Measurements from ENCODE around the gene U2AF2. TPM values are rescaled to one million over a fixed set of nuclear protein-coding genes. Genes with fewer than 3 reads are reported as not detected.

U2AF2 gene
- total and polyA plus RNA-seq, 9 of the 15 experiments (the other 6 are each of a cell fraction or from before 2014, with no cell fraction given), result 3.0 to 331 (median 157) TPM

DNA sequence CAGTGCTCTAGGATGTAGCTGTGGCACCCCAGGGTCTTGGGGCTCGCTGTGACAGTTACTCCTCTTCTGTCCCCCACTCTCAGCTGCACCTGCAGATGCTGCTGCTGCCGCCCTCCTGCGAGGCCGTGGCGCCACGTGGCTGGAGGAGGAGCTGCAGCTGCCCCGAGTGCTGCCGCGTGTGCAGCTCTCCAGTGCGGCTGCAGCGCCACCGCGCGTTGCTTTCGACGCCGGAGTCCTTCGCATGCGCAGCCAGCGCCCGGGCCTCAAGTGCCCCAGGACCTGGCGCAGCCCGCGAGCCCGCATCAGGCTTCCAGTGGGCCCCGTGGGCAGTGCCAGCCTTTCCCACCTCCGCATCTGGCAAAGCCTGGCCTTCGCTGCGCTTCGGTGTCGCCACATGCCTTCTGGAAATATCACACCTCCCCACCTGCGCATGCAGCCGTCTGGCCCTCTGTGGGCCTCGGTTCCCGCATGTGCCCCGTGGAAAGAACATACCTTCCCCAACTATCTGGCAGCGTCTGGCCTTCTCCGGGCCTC lies 14.7 kb upstream of the U2AF2 start (continued):
- TF ChIP-seq RREB1 (CRISPR knock-in tag; IDR thresholded peaks at IDR 0.05), result 0 out of 2 replicates have a peak, but pooled peaks have one; percentile 42
- TF ChIP-seq, protein P1, sequence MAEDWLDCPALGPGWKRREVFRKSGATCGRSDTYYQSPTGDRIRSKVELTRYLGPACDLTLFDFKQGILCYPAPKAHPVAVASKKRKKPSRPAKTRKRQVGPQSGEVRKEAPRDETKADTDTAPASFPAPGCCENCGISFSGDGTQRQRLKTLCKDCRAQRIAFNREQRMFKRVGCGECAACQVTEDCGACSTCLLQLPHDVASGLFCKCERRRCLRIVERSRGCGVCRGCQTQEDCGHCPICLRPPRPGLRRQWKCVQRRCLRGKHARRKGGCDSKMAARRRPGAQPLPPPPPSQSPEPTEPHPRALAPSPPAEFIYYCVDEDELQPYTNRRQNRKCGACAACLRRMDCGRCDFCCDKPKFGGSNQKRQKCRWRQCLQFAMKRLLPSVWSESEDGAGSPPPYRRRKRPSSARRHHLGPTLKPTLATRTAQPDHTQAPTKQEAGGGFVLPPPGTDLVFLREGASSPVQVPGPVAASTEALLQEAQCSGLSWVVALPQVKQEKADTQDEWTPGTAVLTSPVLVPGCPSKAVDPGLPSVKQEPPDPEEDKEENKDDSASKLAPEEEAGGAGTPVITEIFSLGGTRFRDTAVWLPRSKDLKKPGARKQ (CRISPR knock-in tag; IDR thresholded peaks at IDR 0.05), result peak; percentile 92
- peak; percentile 96 for TF ChIP-seq NR3C1 (CRISPR knock-in tag; IDR thresholded peaks at IDR 0.05)
- no peak for TF ChIP-seq FOXK2 (conservative IDR thresholded peaks at IDR 0.05 in 1 of 2, IDR thresholded peaks at IDR 0.05 in 1 of 2; ENCODE audit: low read depth in 2 of 2)
- no peak for TF ChIP-seq ZKSCAN3 (CRISPR knock-in tag; IDR thresholded peaks at IDR 0.05)
- peak; percentile 78 for TF ChIP-seq ZBTB17 (CRISPR knock-in tag; IDR thresholded peaks at IDR 0.05)
- peak; percentile 63 for TF ChIP-seq ASH1L (IDR thresholded peaks at IDR 0.05; ENCODE audit: borderline replicate concordance, low read depth, partially characterized antibody)
- no peak for TF ChIP-seq ATF1 (CRISPR knock-in tag; IDR thresholded peaks at IDR 0.05)
- peak; percentile 76 for TF ChIP-seq ATF1 (tag; IDR thresholded peaks at IDR 0.05)
- no peak for TF ChIP-seq MCM3 (IDR thresholded peaks at IDR 0.05)
- peak; percentile 71 for TF ChIP-seq ZNF121 (CRISPR knock-in tag; conservative IDR thresholded peaks at IDR 0.05)
- 0 out of 2 replicates have a peak, but pooled peaks have one; percentile 48 for TF ChIP-seq ZNF134 (CRISPR knock-in tag; conservative IDR thresholded peaks at IDR 0.05)
- peak; percentile 91 for TF ChIP-seq ZNF263 (CRISPR knock-in tag; IDR thresholded peaks at IDR 0.05; ENCODE audit: borderline replicate concordance)
- TF ChIP-seq, protein P2, sequence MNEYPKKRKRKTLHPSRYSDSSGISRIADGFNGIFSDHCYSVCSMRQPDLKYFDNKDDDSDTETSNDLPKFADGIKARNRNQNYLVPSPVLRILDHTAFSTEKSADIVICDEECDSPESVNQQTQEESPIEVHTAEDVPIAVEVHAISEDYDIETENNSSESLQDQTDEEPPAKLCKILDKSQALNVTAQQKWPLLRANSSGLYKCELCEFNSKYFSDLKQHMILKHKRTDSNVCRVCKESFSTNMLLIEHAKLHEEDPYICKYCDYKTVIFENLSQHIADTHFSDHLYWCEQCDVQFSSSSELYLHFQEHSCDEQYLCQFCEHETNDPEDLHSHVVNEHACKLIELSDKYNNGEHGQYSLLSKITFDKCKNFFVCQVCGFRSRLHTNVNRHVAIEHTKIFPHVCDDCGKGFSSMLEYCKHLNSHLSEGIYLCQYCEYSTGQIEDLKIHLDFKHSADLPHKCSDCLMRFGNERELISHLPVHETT (CRISPR knock-in tag; conservative IDR thresholded peaks at IDR 0.05 in 1 of 2, IDR thresholded peaks at IDR 0.05 in 1 of 2), result no peak
- TF ChIP-seq, protein P3, sequence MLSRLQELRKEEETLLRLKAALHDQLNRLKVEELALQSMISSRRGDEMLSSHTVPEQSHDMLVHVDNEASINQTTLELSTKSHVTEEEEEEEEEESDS (CRISPR knock-in tag; IDR thresholded peaks at IDR 0.05), result no peak
- peak; percentile 86 for TF ChIP-seq GABPB1 (CRISPR knock-in tag; IDR thresholded peaks at IDR 0.05)
- peak; percentile 93 for TF ChIP-seq USF1 (CRISPR knock-in tag; IDR thresholded peaks at IDR 0.05)
- TF ChIP-seq MTA3 (IDR thresholded peaks at IDR 0.05; ENCODE audit: borderline replicate concordance), result peak; percentile 82; the same call in 1 of the 2 replicates

Measured in K562 (cell line).